Heart left ventricle (tissue), 13 donors: ENCODE results near the gene B4GALT2.

Experiments
- CTCF ChIP-seq, 12 donors: fragments of 200-600 bp; sonication (generic) in 4 of 12; IDR thresholded peaks; one replicate each; pipeline versions ENCODE4 v1.5.0 to v1.8.0; 2018 to 2022; ENCODE audit warnings: antibody characterized with exemption in 12 of 12, mild to moderate bottlenecking in 5 of 12
- POLR2A ChIP-seq, 2 donors: fragments of 450-650 bp; IDR thresholded peaks; one replicate each; pipeline ENCODE4 v1.6.1; 2017; ENCODE audit warnings: antibody characterized with exemption in 2 of 2, mild to moderate bottlenecking in 2 of 2, moderate library complexity in 2 of 2
- donor health status: ischemic (EF 13 %, LVEDD 7.1; RV severe dilation, severe dysfunction).
- donor health status: DM: no; HTN: yes; CAD: no.
- donor health status: DM: no; HTN: no; CAD: no.
- donor health status: ischemic (EF 25% LVEDD 6.9; RV normal size, moderate dysfunction).
- donor health status: ischemic (EF 25% LVEDD 5.7; RV mildly dilated, moderate dysfunction).
- donor health status: ischemic (EF 35%, LVEDD 5.7; RV mildly dilated, moderate dysfunction).
- donor health status: nonischemic (EF 11% LVEDD 7.7; RV severe dilation, severe dysfunction).
- donor health status: DM: yes; HTN: yes; CAD: no.
- donor health status: PGD.
- donor health status: ischemic (EF 29% LVEDD 5.4; RV normal size, mild dysfunction).
- donor health status: nonischemic (EF 23%, LVEDD 6.1; RV moderate dilation, normal function).

- no peak for TF ChIP-seq CTCF (IDR thresholded peaks at IDR 0.05)
- no peak for TF ChIP-seq POLR2A (IDR thresholded peaks at IDR 0.05)
Measured at GRCh38 chr1:43965316-43965715, 13.7 kb upstream of the B4GALT2 start.
